CD4-positive, CD25-positive, alpha-beta regulatory T cell (primary cell): ENCODE data around the gene DDX10. TPM values are rescaled to one million over a fixed set of nuclear protein-coding genes. Genes with fewer than 3 reads are reported as not detected.

Experiments
- ATAC-seq, 2 donors: fragments of 150-1000 bp; cut with Tn5 transposase; one replicate each; pipeline ENCODE4 v1.10.0; 2021; ENCODE audit warnings: low read depth in 2 of 2, moderate number of reproducible peaks in 2 of 2, moderate library complexity in 1 of 2
- DNase-seq, 3 donors: peaks; one replicate each; pipeline versions ENCODE4 v3.0.0 to v3.0.0-alpha.2; 2012 to 2022; ENCODE audit warnings: mixed read lengths in 1 of 3
- H3K27ac ChIP-seq: one replicate; pipeline ENCODE4 v1.7.0; 2013; ENCODE audit warnings: mild to moderate bottlenecking, low read length; ENCODE audit not compliant: insufficient read depth, poor library complexity, severe bottlenecking
- H3K27me3 ChIP-seq: one replicate; pipeline ENCODE4 v1.7.0; 2013; ENCODE audit warnings: low read length; ENCODE audit not compliant: control insufficient read depth, insufficient read depth
- H3K36me3 ChIP-seq: one replicate; pipeline ENCODE4 v1.7.0; 2013; ENCODE audit warnings: mild to moderate bottlenecking, low read length, moderate library complexity; ENCODE audit not compliant: control insufficient read depth, insufficient read depth
- H3K4me1 ChIP-seq: 2 replicates; pipeline ENCODE4 v1.7.0; 2013; ENCODE audit warnings: mild to moderate bottlenecking, low read length; ENCODE audit not compliant: insufficient read depth, control insufficient read depth, poor library complexity, severe bottlenecking
- H3K4me3 ChIP-seq: one replicate; pipeline ENCODE4 v1.7.0; 2013; ENCODE audit warnings: low read depth, mild to moderate bottlenecking, low read length, moderate library complexity
- H3K9me3 ChIP-seq, 2 experiments: 1 replicate in 1 of 2; 2 replicates in 1 of 2; pipeline ENCODE4 v1.7.0; 2013; ENCODE audit warnings: low read length in 2 of 2, mild to moderate bottlenecking in 1 of 2, moderate library complexity in 1 of 2; ENCODE audit not compliant: control insufficient read depth in 2 of 2
- H3K27ac Mint-ChIP-seq, 3 donors: one replicate each; pipeline ENCODE4 v1.8.0; 2020 to 2022; ENCODE audit warnings: mild to moderate bottlenecking in 3 of 3, mixed read lengths in 3 of 3, moderate library complexity in 2 of 3
- H3K27me3 Mint-ChIP-seq: one replicate; pipeline ENCODE4 v1.8.0; 2022; ENCODE audit warnings: mild to moderate bottlenecking, mixed read lengths
- H3K36me3 Mint-ChIP-seq: one replicate; pipeline ENCODE4 v1.8.0; 2020; ENCODE audit warnings: mixed read lengths
- H3K4me1 Mint-ChIP-seq, 4 donors: one replicate each; pipeline ENCODE4 v1.8.0; 2020 to 2022; ENCODE audit warnings: mixed read lengths in 4 of 4, mild to moderate bottlenecking in 1 of 4
- H3K4me3 Mint-ChIP-seq, 4 donors: one replicate each; pipeline ENCODE4 v1.8.0; 2020 to 2022; ENCODE audit warnings: mild to moderate bottlenecking in 4 of 4, mixed read lengths in 4 of 4, moderate library complexity in 3 of 4
- H3K9me3 Mint-ChIP-seq, 7 donors: one replicate each; pipeline ENCODE4 v1.8.0; 2020 to 2022; ENCODE audit warnings: mixed read lengths in 7 of 7, mild to moderate bottlenecking in 3 of 7, moderate library complexity in 2 of 7
- polyA plus RNA-seq, 4 donors: library from polyadenylated mRNA; unstranded; fragments of 300-500 nt; fragmentation: Illumina TruSeq; gene quantifications; one replicate each; pipeline ENCODE4 v1.2.3, GENCODE V29; 2021
- total RNA-seq: library from RNA; stranded (reverse); gene quantifications from one replicate; pipeline ENCODE4 v1.2.3, GENCODE V29; 2022

The DDX10 gene
- total and polyA plus RNA-seq, 5 donors from 2014 or later, result 10.5 to 23.3 (median 14.0) TPM

GRCh38 chr11:108965306-108966001 is 300.6 kb downstream of the DDX10 start:
- Mint-ChIP-seq H3K4me3 (no peak overlapping the region), H3K27ac (no peak overlapping the region), H3K4me1 (no peaks in the 10 kb centered on the region), H3K9me3 (no peaks in the 10 kb centered on the region), H3K27me3 (no peaks in the 10 kb centered on the region), H3K36me3 (no peaks in the 10 kb centered on the region)
- Histone ChIP-seq H3K36me3 (no peaks in the 10 kb centered on the region), H3K9me3 (no peaks in the 10 kb centered on the region), H3K4me1 (no peaks in the 10 kb centered on the region), H3K27ac (no peak overlapping the region), H3K4me3 (no peak overlapping the region), H3K27me3 (no peaks in the 10 kb centered on the region)
- DNase-seq, result no peak
- ATAC-seq, result no peak

GRCh38 chr11:108966206-108966605 is 301.3 kb downstream of the DDX10 start:
- no peaks in the 10 kb centered on the region for H3K4me1 Mint-ChIP-seq
- no peaks in the 10 kb centered on the region for H3K36me3 Mint-ChIP-seq
- H3K27me3 Mint-ChIP-seq, result no peaks in the 10 kb centered on the region
- Histone ChIP-seq H3K27ac (no peak overlapping the region), H3K9me3 (no peaks in the 10 kb centered on the region), H3K36me3 (no peaks in the 10 kb centered on the region), H3K4me1 (no peaks in the 10 kb centered on the region), H3K27me3 (no peaks in the 10 kb centered on the region), H3K4me3 (no peak overlapping the region)
- no peak overlapping the region for H3K4me3 Mint-ChIP-seq
- no peak overlapping the region for H3K27ac Mint-ChIP-seq
- H3K9me3 Mint-ChIP-seq, result no peaks in the 10 kb centered on the region
- DNase-seq (no peak), ATAC-seq (no peak)

- ATAC-seq (no peak), DNase-seq (no peak)
- H3K4me3 Mint-ChIP-seq, result no peak overlapping the region
- Histone ChIP-seq H3K27ac (no peak overlapping the region), H3K27me3 (no peaks in the 10 kb centered on the region), H3K4me3 (no peak overlapping the region), H3K4me1 (no peaks in the 10 kb centered on the region), H3K36me3 (no peaks in the 10 kb centered on the region), H3K9me3 (no peaks in the 10 kb centered on the region)
- no peaks in the 10 kb centered on the region for H3K4me1 Mint-ChIP-seq
- H3K27me3 Mint-ChIP-seq, result no peaks in the 10 kb centered on the region
- H3K36me3 Mint-ChIP-seq, result no peaks in the 10 kb centered on the region
- H3K9me3 Mint-ChIP-seq, result no peaks in the 10 kb centered on the region
- no peak overlapping the region for H3K27ac Mint-ChIP-seq
These were observed 302.1 kb downstream of the DDX10 start for GRCh38 chr11:108966978-108967377.

- Histone ChIP-seq H3K36me3 (no peaks in the 10 kb centered on the region), H3K4me1 (no peaks in the 10 kb centered on the region), H3K27me3 (no peaks in the 10 kb centered on the region), H3K27ac (no peak overlapping the region), H3K4me3 (no peak overlapping the region), H3K9me3 (no peaks in the 10 kb centered on the region)
- Mint-ChIP-seq H3K36me3 (no peaks in the 10 kb centered on the region), H3K9me3 (no peaks in the 10 kb centered on the region), H3K4me1 (no peaks in the 10 kb centered on the region), H3K27me3 (no peaks in the 10 kb centered on the region), H3K27ac (no peak overlapping the region), H3K4me3 (no peak overlapping the region)
- no peak for DNase-seq
- ATAC-seq, result no peak
These were observed 302.7 kb downstream of the DDX10 start for GRCh38 chr11:108967571-108967970.

GRCh38 chr11:108970221-108970991 is 305.5 kb downstream of the DDX10 start:
- H3K27ac Mint-ChIP-seq, result no peak overlapping the region
- no peaks in the 10 kb centered on the region for H3K36me3 ChIP-seq
- no peak overlapping the region for H3K27ac ChIP-seq
- H3K27me3 Mint-ChIP-seq, result no peaks in the 10 kb centered on the region
- H3K4me3 ChIP-seq, result no peak overlapping the region
- ATAC-seq (no peak), DNase-seq (no peak)
- no peaks in the 10 kb centered on the region for H3K27me3 ChIP-seq
- no peaks in the 10 kb centered on the region for H3K9me3 ChIP-seq
- no peak overlapping the region for H3K4me3 Mint-ChIP-seq
- H3K36me3 Mint-ChIP-seq, result no peaks in the 10 kb centered on the region
- no peaks in the 10 kb centered on the region for H3K4me1 ChIP-seq
- H3K9me3 Mint-ChIP-seq, result no peaks in the 10 kb centered on the region
- no peaks in the 10 kb centered on the region for H3K4me1 Mint-ChIP-seq

GRCh38 chr11:108973402-108974162 is 308.7 kb downstream of the DDX10 start:
- no peak for ATAC-seq
- no peaks in the 10 kb centered on the region for H3K27me3 Mint-ChIP-seq
- H3K36me3 Mint-ChIP-seq, result no peaks in the 10 kb centered on the region
- H3K4me1 Mint-ChIP-seq, result no peaks in the 10 kb centered on the region
- H3K36me3 ChIP-seq, result no peaks in the 10 kb centered on the region
- no peak overlapping the region for H3K4me3 Mint-ChIP-seq
- H3K4me1 ChIP-seq, result no peaks in the 10 kb centered on the region
- no peaks in the 10 kb centered on the region for H3K27me3 ChIP-seq
- no peak overlapping the region for H3K27ac Mint-ChIP-seq
- H3K4me3 ChIP-seq, result no peak overlapping the region
- no peaks in the 10 kb centered on the region for H3K9me3 ChIP-seq
- H3K27ac ChIP-seq, result no peak overlapping the region
- H3K9me3 Mint-ChIP-seq, result no peaks in the 10 kb centered on the region
- no peak for DNase-seq

- H3K27ac ChIP-seq, result no peak overlapping the region
- Mint-ChIP-seq H3K4me3 (no peak overlapping the region), H3K36me3 (no peaks in the 10 kb centered on the region), H3K9me3 (peaks cover 0 to 2% (median 0%) of the 10 kb centered on the region in 7 donors), H3K4me1 (no peaks in the 10 kb centered on the region), H3K27me3 (no peaks in the 10 kb centered on the region), H3K27ac (no peak overlapping the region)
- H3K27me3 ChIP-seq, result no peaks in the 10 kb centered on the region
- H3K36me3 ChIP-seq, result no peaks in the 10 kb centered on the region
- ATAC-seq (no peak), DNase-seq (no peak)
- H3K9me3 ChIP-seq, result no peaks in the 10 kb centered on the region
- no peaks in the 10 kb centered on the region for H3K4me1 ChIP-seq
- no peak overlapping the region for H3K4me3 ChIP-seq
These were observed 310.2 kb downstream of the DDX10 start for GRCh38 chr11:108975026-108975425.
